C4-2B (cell line): ENCODE results near the gene CRK.
"Not testable (repeated sequence)": the region's sequence is repeated elsewhere in the genome, so short reads cannot be mapped to it uniquely, and the experiment has no call there.

ENCODE experiments used
- CTCF ChIP-seq: fragments of 450-650 bp; conservative IDR thresholded peaks from 2 replicates; pipeline ENCODE4 v1.5.1; 2017; ENCODE audit warnings: mild to moderate bottlenecking
- ZFX ChIP-seq: fragments of 450-650 bp; IDR thresholded peaks from 2 replicates; pipeline ENCODE4 v1.6.1; 2017

GRCh38 chr17:1387490-1388227 is 68.4 kb downstream of the CRK start:
- not testable (repeated sequence) for TF ChIP-seq CTCF, ZFX
